HepG2 (cell line): ENCODE measurements around the gene LRIG1. TPM values are rescaled to one million over a fixed set of nuclear protein-coding genes. Genes with fewer than 3 reads are reported as not detected.

Experiments
- AKNA ChIP-seq: sonication (generic); formaldehyde crosslinking; IDR thresholded peaks from 2 replicates; pipeline ENCODE4 v1.4.0; 2020; ENCODE audit warnings: missing genetic modification reagents, borderline replicate concordance
- ELF1 ChIP-seq: sonication (generic); formaldehyde crosslinking; IDR thresholded peaks from 2 replicates; pipeline ENCODE4 v1.4.0; 2020; ENCODE audit warnings: missing genetic modification reagents
- MED8 ChIP-seq: sonication (generic); formaldehyde crosslinking; IDR thresholded peaks from 2 replicates; pipeline ENCODE4 v1.8.1; 2023; ENCODE audit warnings: mild to moderate bottlenecking, missing genetic modification reagents; ENCODE audit not compliant: insufficient replicate concordance
- NFATC3 ChIP-seq: sonication (generic); formaldehyde crosslinking; IDR thresholded peaks from 2 replicates; pipeline ENCODE4 v1.5.1; 2020; ENCODE audit warnings: mild to moderate bottlenecking, missing genetic modification reagents
- NONO ChIP-seq, 2 experiments: fragments of 450-650 bp in 1 of 2; sonication (generic) in 1 of 2; formaldehyde crosslinking in 1 of 2; IDR thresholded peaks in 1 of 2; conservative IDR thresholded peaks in 1 of 2; 2 replicates each; pipeline versions ENCODE4 v1.6.1 to v1.8.0; 2017 to 2022; ENCODE audit warnings: mild to moderate bottlenecking in 1 of 2, missing genetic modification reagents in 1 of 2, moderate library complexity in 1 of 2
- POLR2AphosphoS2 ChIP-seq: IDR thresholded peaks from 2 replicates; pipeline ENCODE4 v1.6.1; 2011; ENCODE audit warnings: low read depth, low read length, improper control_type of control experiment
- SOX6 ChIP-seq, 2 experiments: fragments of 450-650 bp in 1 of 2; sonication (generic) in 1 of 2; formaldehyde crosslinking in 1 of 2; IDR thresholded peaks; 2 replicates each; pipeline versions ENCODE4 v1.4.0 to v1.6.1; 2017 to 2020; ENCODE audit warnings: antibody characterized with exemption in 1 of 2, mild to moderate bottlenecking in 1 of 2, missing genetic modification reagents in 1 of 2
- TEAD3 ChIP-seq: optimal IDR thresholded peaks from 2 replicates; pipeline ENCODE3; 2016; ENCODE audit warnings: borderline replicate concordance
- USF2 ChIP-seq, 2 experiments: sonication (generic) in 1 of 2; formaldehyde crosslinking in 1 of 2; IDR thresholded peaks; 2 replicates each; pipeline versions ENCODE4 v1.5.1 to v1.6.1; 2011 to 2020; ENCODE audit warnings: borderline replicate concordance in 1 of 2, low read depth in 1 of 2, low read length in 1 of 2, mild to moderate bottlenecking in 1 of 2, missing genetic modification reagents in 1 of 2, moderate library complexity in 1 of 2
- ZNF17 ChIP-seq: sonication (generic); formaldehyde crosslinking; IDR thresholded peaks from 2 replicates; pipeline ENCODE4 v1.5.0; 2020; ENCODE audit warnings: mild to moderate bottlenecking, missing genetic modification reagents
- ZNF280D ChIP-seq: sonication (generic); formaldehyde crosslinking; IDR thresholded peaks from 2 replicates; pipeline ENCODE4 v1.5.1; 2020; ENCODE audit warnings: mild to moderate bottlenecking, missing genetic modification reagents
- ZNF543 ChIP-seq: sonication (generic); formaldehyde crosslinking; IDR thresholded peaks from 2 replicates; pipeline ENCODE4 v1.4.0; 2020; ENCODE audit warnings: mild to moderate bottlenecking, missing genetic modification reagents
- ZNF572 ChIP-seq: sonication (generic); formaldehyde crosslinking; IDR thresholded peaks from 2 replicates; pipeline ENCODE4 v1.5.1; 2020; ENCODE audit warnings: mild to moderate bottlenecking, missing genetic modification reagents
- ZNF597 ChIP-seq: sonication (generic); formaldehyde crosslinking; IDR thresholded peaks from 2 replicates; pipeline ENCODE4 v1.5.0; 2020; ENCODE audit warnings: missing genetic modification reagents
- ZSCAN25 ChIP-seq: sonication (generic); formaldehyde crosslinking; IDR thresholded peaks from 2 replicates; pipeline ENCODE4 v1.8.0; 2022; ENCODE audit warnings: mild to moderate bottlenecking, missing genetic modification reagents
- polyA plus RNA-seq, 8 experiments: library from polyadenylated mRNA; depleted of rRNA in 3 of 8; stranded (reverse) in 7 of 8; unstranded in 1 of 8; fragments of >200 nt; fragmentation: Illumina TruSeq in 4 of 8; extraction: Trizol in 4 of 8; gene quantifications; 2 replicates each; pipeline versions ENCODE4 v1.2.1 to v1.2.3, GENCODE V29; 2011 to 2016; ENCODE audit warnings: low read depth in 4 of 8, missing spikeins in 1 of 8, mixed read lengths in 1 of 8; ENCODE audit not compliant: insufficient read depth in 1 of 8
- total RNA-seq, 5 experiments: library from RNA; depleted of rRNA; stranded (reverse); fragments of >200 nt; fragmentation: Illumina TruSeq; extraction: Trizol; gene quantifications; 2 replicates each; pipeline ENCODE4 v1.2.3, GENCODE V29; 2016; ENCODE audit warnings: low read depth in 1 of 5

The LRIG1 gene
- total and polyA plus RNA-seq, 2 of the 13 experiments (the other 11 are each of a cell fraction or from before 2014, with no cell fraction given) = 17.8 to 24.8 TPM

- TF ChIP-seq ZNF280D (CRISPR knock-in tag) (peak; percentile 32; the same call in 1 of the 2 replicates), POLR2AphosphoS2 (no peak), USF2 (IDR thresholded peaks at IDR 0.05; ENCODE audit: low read depth, low read length) (no peak), USF2 (CRISPR knock-in tag; IDR thresholded peaks at IDR 0.05; ENCODE audit: borderline replicate concordance) (no peak), NFATC3 (CRISPR knock-in tag) (no peak), SOX6 (IDR thresholded peaks at IDR 0.05) (no peak), SOX6 (CRISPR knock-in tag; IDR thresholded peaks at IDR 0.05) (peak; percentile 82), ZNF572 (CRISPR knock-in tag) (no peak), ZNF543 (CRISPR knock-in tag) (no peak), ZSCAN25 (CRISPR knock-in tag) (peak; percentile 17; the same call in 1 of the 2 replicates), ZNF597 (CRISPR knock-in tag) (no peak), AKNA (CRISPR knock-in tag) (no peak), NONO (IDR thresholded peaks at IDR 0.05) (no peak), NONO (CRISPR knock-in tag; conservative IDR thresholded peaks at IDR 0.05) (peak; percentile 73), ZNF17 (CRISPR knock-in tag) (no peak), TEAD3 (CRISPR knock-in tag) (peak; percentile 51), MED8 (CRISPR knock-in tag) (no peak), ELF1 (CRISPR knock-in tag) (peak; percentile 57)
These were observed at the start of gene LRIG1 (continued) for GRCh38 chr3:66500576-66501482.
